Activated CD8-positive, alpha-beta T cell treated with anti-CD3 and anti-CD28 coated beads for 36 hours (primary cell): ENCODE data around the gene CHERP. TPM values are rescaled to one million over a fixed set of nuclear protein-coding genes. Genes with fewer than 3 reads are reported as not detected.

Experiments
- ATAC-seq: fragments of 200-7000 bp; cut with Tn5 transposase; one replicate; pipeline ENCODE4 v1.10.0; 2021; ENCODE audit warnings: mild to moderate bottlenecking, moderate library complexity
- CTCF ChIA-PET: fragments of 350-600 bp; sonication (Branson Sonifier 250); formaldehyde crosslinking; loops from one replicate; lab custom pipeline; 2021; ENCODE audit warnings: antibody characterized with exemption; lab: Charles Lee
- POLR2A ChIA-PET: fragments of 350-600 bp; sonication (Branson Sonifier 250); formaldehyde crosslinking; loops from one replicate; lab custom pipeline; 2021; ENCODE audit warnings: antibody characterized with exemption; lab: Charles Lee
- DNase-seq: peaks from one replicate; pipeline ENCODE4 v3.0.0-alpha.2; 2020
- H3K27ac Mint-ChIP-seq: one replicate; pipeline ENCODE4 v1.8.0; 2021; ENCODE audit warnings: mild to moderate bottlenecking, mixed read lengths
- H3K27me3 Mint-ChIP-seq: one replicate; pipeline ENCODE4 v1.8.0; 2021; ENCODE audit warnings: mixed read lengths
- H3K36me3 Mint-ChIP-seq: one replicate; pipeline ENCODE4 v1.8.0; 2021; ENCODE audit warnings: low read depth, mixed read lengths
- H3K4me1 Mint-ChIP-seq: one replicate; pipeline ENCODE4 v1.8.0; 2021; ENCODE audit warnings: low read depth, mixed read lengths
- H3K4me3 Mint-ChIP-seq: one replicate; pipeline ENCODE4 v1.8.0; 2021; ENCODE audit warnings: mild to moderate bottlenecking, moderate library complexity, mixed read lengths
- H3K9me3 Mint-ChIP-seq: one replicate; pipeline ENCODE4 v1.8.0; 2021; ENCODE audit warnings: mixed read lengths
- CTCF ChIP-seq: fragments of 200-600 bp; IDR thresholded peaks from one replicate; pipeline ENCODE4 v1.8.0; 2022; ENCODE audit warnings: antibody characterized with exemption, mild to moderate bottlenecking
- intact Hi-C: fragments of 100-400 bp; cut with micrococcal nuclease; formaldehyde crosslinking; loops from one replicate; pipeline ENCODE4 v1.10.0; 2022
- total RNA-seq, 2 experiments: library from RNA; stranded (reverse); gene quantifications; one replicate each; pipeline ENCODE4 v1.2.3, GENCODE V29; 2021

The CHERP gene
- total RNA-seq, 2 experiments from 2014 or later = 57.5 to 59.6 TPM

GRCh38 chr19:16581971-16582343 is 39.7 kb upstream of the CHERP start:
- DNase-seq (no peak), ATAC-seq (no peak)
- no peak overlapping the region for H3K4me3 Mint-ChIP-seq
- intact Hi-C loops = no loop called here
- peaks cover 31% of the 10 kb centered on the region for H3K36me3 Mint-ChIP-seq
- ChIA-PET CTCF (no interaction called here), POLR2A (interaction anchor here (1.6 kb wide), 1 partner anchor 47 kb away, joined by 7 read pairs; no protein-coding TSS in a partner anchor)
- H3K9me3 Mint-ChIP-seq = no peaks in the 10 kb centered on the region
- H3K27me3 Mint-ChIP-seq = no peaks in the 10 kb centered on the region
- no peak for TF ChIP-seq CTCF
- H3K27ac Mint-ChIP-seq = peak overlapping the region; percentile 57
- peaks cover 69% of the 10 kb centered on the region for H3K4me1 Mint-ChIP-seq

DNA sequence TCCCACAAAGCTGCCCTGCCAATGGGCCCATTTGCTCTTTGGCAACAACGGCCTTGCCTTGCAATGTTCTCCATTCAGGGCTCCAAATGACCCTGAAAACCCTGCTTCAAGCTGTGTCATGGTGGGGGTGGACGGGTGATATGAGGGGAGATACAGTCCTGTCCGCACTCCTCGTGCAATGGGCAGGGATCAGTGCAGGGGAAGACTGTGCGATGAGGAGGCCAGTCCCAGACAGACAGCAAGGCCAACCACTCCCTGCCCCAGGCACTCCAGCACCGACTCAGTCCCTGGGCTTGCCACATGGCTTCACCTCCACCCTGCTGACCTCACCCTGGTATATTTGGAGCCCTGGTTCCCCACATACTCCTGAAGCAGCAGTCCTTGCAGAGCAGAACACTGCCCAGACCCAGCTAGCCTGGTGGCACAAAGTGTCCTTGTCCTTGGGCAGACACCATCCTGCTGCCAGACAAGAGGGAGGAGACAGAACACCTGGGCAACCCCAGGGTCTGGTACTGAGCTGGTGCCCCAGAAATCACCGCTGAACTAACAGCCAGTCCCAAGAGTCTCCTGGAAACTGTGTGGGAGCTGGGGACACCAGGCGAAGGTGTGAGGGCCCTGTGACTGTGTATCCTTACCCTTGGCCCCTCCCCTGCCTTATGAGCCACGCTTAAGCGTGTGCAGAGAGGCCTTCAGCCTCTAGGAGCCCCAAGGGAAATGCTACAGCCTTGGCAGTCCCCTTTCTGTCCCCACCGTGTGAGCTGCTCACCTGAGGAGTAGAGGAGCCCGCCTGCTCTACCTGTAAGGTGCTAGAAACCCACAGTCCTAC is 39.1 kb upstream of the CHERP start:
- peak overlapping the region; percentile 57 for H3K27ac Mint-ChIP-seq
- no peak overlapping the region for H3K4me3 Mint-ChIP-seq
- CTCF ChIA-PET = no interaction called here
- DNase-seq (no peak), ATAC-seq (no peak)
- H3K36me3 Mint-ChIP-seq = peaks cover 32% of the 10 kb centered on the region
- peaks cover 64% of the 10 kb centered on the region for H3K4me1 Mint-ChIP-seq
- H3K27me3 Mint-ChIP-seq = no peaks in the 10 kb centered on the region
- H3K9me3 Mint-ChIP-seq = no peaks in the 10 kb centered on the region
- POLR2A ChIA-PET = interaction anchor here (1.6 kb wide), 1 partner anchor 47 kb away, joined by 7 read pairs; no protein-coding TSS in a partner anchor
- intact Hi-C loops = no loop called here
- TF ChIP-seq CTCF = no peak

- intact Hi-C loops = no loop called here
- H3K4me3 Mint-ChIP-seq = no peak overlapping the region
- POLR2A ChIA-PET = interaction anchor here (1.3 kb wide), 1 partner anchor 48 kb away, joined by 3 read pairs; no protein-coding TSS in a partner anchor
- no peak for ATAC-seq
- H3K4me1 Mint-ChIP-seq = peaks cover 57% of the 10 kb centered on the region
- H3K27ac Mint-ChIP-seq = peak overlapping the region; percentile 75
- DNase-seq = no peak
- H3K9me3 Mint-ChIP-seq = no peaks in the 10 kb centered on the region
- no peaks in the 10 kb centered on the region for H3K27me3 Mint-ChIP-seq
- no peak for TF ChIP-seq CTCF
- CTCF ChIA-PET = no interaction called here
- H3K36me3 Mint-ChIP-seq = peaks cover 26% of the 10 kb centered on the region
Measured at GRCh38 chr19:16579381-16579780, 37.1 kb upstream of the CHERP start.

- intact Hi-C loops = no loop called here
- CTCF ChIA-PET = no interaction called here
- Mint-ChIP-seq H3K9me3 (no peaks in the 10 kb centered on the region), H3K27me3 (no peaks in the 10 kb centered on the region), H3K4me3 (no peak overlapping the region), H3K36me3 (peaks cover 35% of the 10 kb centered on the region), H3K4me1 (peaks cover 55% of the 10 kb centered on the region), H3K27ac (no peak overlapping the region)
- DNase-seq (no peak), ATAC-seq (no peak)
- POLR2A ChIA-PET = interaction anchor here (0.7 to 9.4 kb wide), 2 partner anchors 8 to 60 kb away, joined by 3 to 84 read pairs; no protein-coding TSS in a partner anchor
- no peak for TF ChIP-seq CTCF
Measured at GRCh38 chr19:16577531-16577985, 35.3 kb upstream of the CHERP start.
